PC-9 (cell line): ENCODE results near the gene ACSL6.

Source experiments
- EZH2 ChIP-seq: fragments of 200-600 bp; sonication (generic); IDR thresholded peaks from 2 replicates; pipeline ENCODE4 v1.8.0; 2017; ENCODE audit warnings: antibody characterized with exemption, low read depth
- TF ChIP-seq, protein P1 (sequence below): fragments of 200-600 bp; sonication (generic); conservative IDR thresholded peaks from 2 replicates; pipeline ENCODE4 v1.6.1; 2017; ENCODE audit warnings: mixed run types, antibody characterized with exemption, mild to moderate bottlenecking, moderate library complexity

- TF ChIP-seq EZH2, result no peak
- TF ChIP-seq, protein P1, sequence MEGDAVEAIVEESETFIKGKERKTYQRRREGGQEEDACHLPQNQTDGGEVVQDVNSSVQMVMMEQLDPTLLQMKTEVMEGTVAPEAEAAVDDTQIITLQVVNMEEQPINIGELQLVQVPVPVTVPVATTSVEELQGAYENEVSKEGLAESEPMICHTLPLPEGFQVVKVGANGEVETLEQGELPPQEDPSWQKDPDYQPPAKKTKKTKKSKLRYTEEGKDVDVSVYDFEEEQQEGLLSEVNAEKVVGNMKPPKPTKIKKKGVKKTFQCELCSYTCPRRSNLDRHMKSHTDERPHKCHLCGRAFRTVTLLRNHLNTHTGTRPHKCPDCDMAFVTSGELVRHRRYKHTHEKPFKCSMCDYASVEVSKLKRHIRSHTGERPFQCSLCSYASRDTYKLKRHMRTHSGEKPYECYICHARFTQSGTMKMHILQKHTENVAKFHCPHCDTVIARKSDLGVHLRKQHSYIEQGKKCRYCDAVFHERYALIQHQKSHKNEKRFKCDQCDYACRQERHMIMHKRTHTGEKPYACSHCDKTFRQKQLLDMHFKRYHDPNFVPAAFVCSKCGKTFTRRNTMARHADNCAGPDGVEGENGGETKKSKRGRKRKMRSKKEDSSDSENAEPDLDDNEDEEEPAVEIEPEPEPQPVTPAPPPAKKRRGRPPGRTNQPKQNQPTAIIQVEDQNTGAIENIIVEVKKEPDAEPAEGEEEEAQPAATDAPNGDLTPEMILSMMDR, result no peak
Observed at GRCh38 chr5:131906668-131907067, 104.8 kb downstream of the ACSL6 start.
